Prostate gland (tissue), 2 donors: Measurements from ENCODE around the gene UNC119.

ENCODE experiments used
- POLR2A ChIP-seq: fragments of 450-650 bp; IDR thresholded peaks from one replicate; pipeline ENCODE4 v1.6.1; 2016; ENCODE audit warnings: antibody characterized with exemption, mild to moderate bottlenecking
- POLR2AphosphoS5 ChIP-seq: sonication (generic); formaldehyde crosslinking; IDR thresholded peaks from one replicate; pipeline ENCODE4 v1.6.1; 2017; ENCODE audit warnings: antibody characterized with exemption
- TF ChIP-seq, protein P1 (sequence below), 4 experiments: fragments of 200-600 bp in 2 of 4; fragments of 450-650 bp in 2 of 4; sonication (generic) in 2 of 4; IDR thresholded peaks; 1 replicate in 3 of 4; 2 replicates in 1 of 4; pipeline ENCODE4 v1.5.1; 2016 to 2019; ENCODE audit warnings: antibody characterized with exemption in 4 of 4, mild to moderate bottlenecking in 2 of 4, moderate library complexity in 2 of 4

DNA sequence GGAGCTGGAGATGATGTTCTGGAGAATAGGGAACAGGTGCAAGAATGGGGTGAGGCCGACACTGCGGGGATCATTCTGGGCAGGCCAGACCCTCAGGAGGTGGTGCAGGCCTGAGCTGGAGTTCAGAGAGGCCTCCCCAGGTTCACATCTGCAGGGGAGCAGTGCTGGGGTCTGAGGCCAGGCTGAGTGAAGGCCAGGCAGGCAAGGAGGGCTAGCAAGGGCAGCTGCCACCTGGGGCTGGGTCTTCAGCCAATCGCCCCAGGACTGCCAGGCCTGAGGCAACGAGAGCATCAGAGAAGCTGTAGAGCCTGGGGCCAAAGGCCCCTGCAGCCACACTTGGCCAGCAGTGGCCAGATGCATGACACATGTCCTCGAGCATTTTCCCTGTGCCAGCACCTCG lies 31.7 kb downstream of the UNC119 start:
- TF ChIP-seq, protein P1, sequence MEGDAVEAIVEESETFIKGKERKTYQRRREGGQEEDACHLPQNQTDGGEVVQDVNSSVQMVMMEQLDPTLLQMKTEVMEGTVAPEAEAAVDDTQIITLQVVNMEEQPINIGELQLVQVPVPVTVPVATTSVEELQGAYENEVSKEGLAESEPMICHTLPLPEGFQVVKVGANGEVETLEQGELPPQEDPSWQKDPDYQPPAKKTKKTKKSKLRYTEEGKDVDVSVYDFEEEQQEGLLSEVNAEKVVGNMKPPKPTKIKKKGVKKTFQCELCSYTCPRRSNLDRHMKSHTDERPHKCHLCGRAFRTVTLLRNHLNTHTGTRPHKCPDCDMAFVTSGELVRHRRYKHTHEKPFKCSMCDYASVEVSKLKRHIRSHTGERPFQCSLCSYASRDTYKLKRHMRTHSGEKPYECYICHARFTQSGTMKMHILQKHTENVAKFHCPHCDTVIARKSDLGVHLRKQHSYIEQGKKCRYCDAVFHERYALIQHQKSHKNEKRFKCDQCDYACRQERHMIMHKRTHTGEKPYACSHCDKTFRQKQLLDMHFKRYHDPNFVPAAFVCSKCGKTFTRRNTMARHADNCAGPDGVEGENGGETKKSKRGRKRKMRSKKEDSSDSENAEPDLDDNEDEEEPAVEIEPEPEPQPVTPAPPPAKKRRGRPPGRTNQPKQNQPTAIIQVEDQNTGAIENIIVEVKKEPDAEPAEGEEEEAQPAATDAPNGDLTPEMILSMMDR (IDR thresholded peaks at IDR 0.05): no peak
- TF ChIP-seq POLR2A: no peak
- no peak for TF ChIP-seq POLR2AphosphoS5
